ENCODE data around the gene MRPL20.

Gene MRPL20

DNA sequence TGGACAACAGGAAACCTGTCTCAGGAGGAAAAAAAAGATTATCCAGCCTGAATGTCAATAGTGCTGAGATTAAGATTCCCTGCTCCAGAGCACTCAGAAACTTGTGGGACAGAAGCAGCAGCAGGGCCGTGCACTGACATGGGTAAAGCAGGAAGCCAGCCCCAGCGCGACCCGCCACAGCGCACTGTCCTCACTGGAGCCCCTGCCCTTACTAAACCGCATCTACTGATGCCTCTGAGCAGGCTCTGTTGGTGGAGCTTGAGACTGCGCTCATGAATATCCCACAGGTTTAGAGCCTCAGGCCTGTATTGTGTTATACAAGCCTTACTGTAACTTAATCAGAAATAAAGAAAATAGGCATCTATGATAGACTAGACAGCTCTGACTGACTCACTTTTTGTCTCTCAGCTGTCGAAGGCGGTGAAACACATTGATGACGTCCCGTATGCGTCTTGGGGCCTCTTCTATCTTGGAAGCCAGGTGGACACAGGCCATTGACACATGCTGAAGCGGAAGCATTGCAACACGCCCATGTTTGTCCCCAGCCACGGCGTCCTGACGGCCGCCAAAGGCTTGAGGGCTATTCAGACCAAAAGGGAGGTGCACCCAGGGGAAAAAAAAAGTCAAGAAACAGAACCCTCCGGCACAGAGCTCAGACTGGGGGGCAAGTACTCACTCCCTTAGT is 9.1 kb downstream of the MRPL20 start:
- peak; percentile 70 for DNase-seq (ENCODE audit: low read depth)
- no peak for TF ChIP-seq CTCF (IDR thresholded peaks at IDR 0.05; ENCODE audit: insufficient read depth, low read depth, low read length, missing control alignments)
- peak overlapping the region; percentile 86 for H3K4me3 ChIP-seq (ENCODE audit: low read length)

DNA sequence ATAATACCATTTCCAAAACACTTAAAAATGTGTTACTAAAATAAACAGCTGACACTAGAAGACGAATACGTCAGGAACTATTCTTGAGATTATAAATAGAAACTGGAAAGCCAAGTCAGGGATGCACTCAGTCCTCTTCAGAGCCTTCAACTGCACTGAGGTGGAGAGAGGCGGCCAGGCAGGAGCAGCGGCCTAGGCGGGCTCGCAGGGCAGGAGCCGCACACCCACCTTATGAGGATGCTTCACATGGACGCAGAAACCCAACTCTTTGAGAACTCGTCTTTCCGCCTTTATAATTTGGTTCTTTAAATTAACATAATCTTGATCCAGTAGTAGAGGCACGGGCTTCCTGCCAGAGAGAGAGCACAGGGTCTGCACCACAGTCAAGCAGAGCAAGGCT is 11.9 kb downstream of the MRPL20 start:
- no peak overlapping the region for H3K4me3 ChIP-seq (ENCODE audit: low read length)
- DNase-seq (ENCODE audit: low read depth): no peak

DNA sequence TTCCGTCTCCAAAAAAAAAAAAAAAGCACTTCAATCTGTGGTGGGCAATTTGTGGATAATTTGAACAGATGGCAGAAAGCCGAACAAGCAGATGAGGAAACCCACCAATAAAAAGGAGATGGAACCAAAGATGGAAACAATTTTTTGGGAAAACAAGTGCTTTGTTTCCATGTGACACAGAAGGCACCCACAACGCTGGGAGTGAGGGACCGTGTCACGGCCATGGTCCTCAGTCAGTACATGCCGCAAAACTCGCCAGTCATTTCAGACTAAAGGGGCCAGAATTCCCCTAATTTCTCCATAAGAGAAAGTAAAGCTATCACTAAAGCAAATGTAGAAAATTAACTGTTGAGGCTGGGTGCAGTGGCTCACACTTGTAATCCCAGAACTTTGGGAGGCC is 13.0 kb downstream of the MRPL20 start:
- H3K4me3 ChIP-seq (ENCODE audit: low read length): no peak overlapping the region
- no peak for DNase-seq (ENCODE audit: low read depth)
- TF ChIP-seq CTCF (IDR thresholded peaks at IDR 0.05; ENCODE audit: insufficient read depth, low read depth, low read length, missing control alignments): no peak

More for the DNA sequence above, 11.9 kb downstream of the MRPL20 start:
- no peak for TF ChIP-seq CTCF (IDR thresholded peaks at IDR 0.05; ENCODE audit: insufficient read depth, low read depth, low read length, missing control alignments)

- no peak for TF ChIP-seq CTCF (IDR thresholded peaks at IDR 0.05; ENCODE audit: insufficient read depth, low read depth, low read length, missing control alignments)
- H3K4me3 ChIP-seq (ENCODE audit: low read length): no peak overlapping the region
- DNase-seq (ENCODE audit: low read depth): no peak
Observed at GRCh38 chr1:1393428-1393827, 13.7 kb downstream of the MRPL20 start.

- no peak for TF ChIP-seq CTCF (IDR thresholded peaks at IDR 0.05; ENCODE audit: insufficient read depth, low read depth, low read length, missing control alignments)
- no peak overlapping the region for H3K4me3 ChIP-seq (ENCODE audit: low read length)
- DNase-seq (ENCODE audit: low read depth): no peak
Observed at GRCh38 chr1:1393014-1393413, 14.1 kb downstream of the MRPL20 start.

DNA sequence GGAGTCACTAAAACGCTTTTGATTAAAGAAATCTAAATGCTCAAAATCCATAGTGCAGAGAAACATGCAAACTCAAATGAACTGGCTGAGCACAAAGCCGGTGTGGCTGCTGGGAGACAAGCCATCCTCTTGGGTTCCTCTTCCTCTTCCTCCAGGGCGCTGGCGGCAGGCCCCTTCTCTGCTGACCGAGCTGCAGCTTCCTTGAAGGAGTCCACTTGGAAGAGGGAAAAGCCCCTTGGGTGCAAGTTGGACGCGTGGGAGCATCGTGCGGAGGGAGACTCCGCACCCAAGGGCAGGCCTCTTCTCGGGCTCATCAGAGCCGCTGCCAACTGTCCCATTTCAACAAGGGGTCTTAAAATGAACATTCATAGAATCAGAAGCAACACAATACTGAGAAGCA is 15.9 kb downstream of the MRPL20 start:
- TF ChIP-seq CTCF (IDR thresholded peaks at IDR 0.05; ENCODE audit: insufficient read depth, low read depth, low read length, missing control alignments): no peak
- no peak overlapping the region for H3K4me3 ChIP-seq (ENCODE audit: low read length)
- DNase-seq (ENCODE audit: low read depth): no peak

GRCh38 chr1:1390675-1391074 is 16.4 kb downstream of the MRPL20 start:
- no peak for DNase-seq (ENCODE audit: low read depth)
- TF ChIP-seq CTCF (IDR thresholded peaks at IDR 0.05; ENCODE audit: insufficient read depth, low read depth, low read length, missing control alignments): no peak
- no peak overlapping the region for H3K4me3 ChIP-seq (ENCODE audit: low read length)
